Endothelial cell of umbilical vein (primary cell): ENCODE results near the gene NEK7. TPM values are rescaled to one million over a fixed set of nuclear protein-coding genes. Genes with fewer than 3 reads are reported as not detected.
"Not testable (repeated sequence)": the region's sequence is repeated elsewhere in the genome, so short reads cannot be mapped to it uniquely, and the experiment has no call there.

Source experiments
- BruUV-seq: library from RNA; stranded (reverse); fragments of 400-500 nt; replicated peaks from 2 replicates; lab custom pipeline; 2021; lab: Mats Ljungman, UMichigan
- CTCF ChIA-PET: fragments of 300-600, 350-600 bp; sonication (Branson Sonifier 250); formaldehyde crosslinking; loops from one replicate; lab custom pipeline; 2021; ENCODE audit warnings: antibody characterized with exemption, inconsistent platforms; lab: Charles Lee
- POLR2A ChIA-PET: fragments of 300-600, 350-600 bp; sonication (Branson Sonifier 250); formaldehyde crosslinking; loops from one replicate; lab custom pipeline; 2021; ENCODE audit warnings: antibody characterized with exemption, inconsistent platforms; lab: Charles Lee
- DNase-seq: peaks from one replicate; pipeline ENCODE4 v3.0.0-alpha.2; 2011; ENCODE audit warnings: low read depth, low spot score
- FAIRE-seq: peaks from 2 replicates; lab custom pipeline; 2011; peaks lifted over from hg19 to GRCh38; lab: Jason Lieb, UNC
- H2AFZ ChIP-seq: 2 replicates; pipeline ENCODE4 v1.6.0; 2012; ENCODE audit warnings: low read depth, low read length, control low read depth, inconsistent platforms
- H3K27ac ChIP-seq: 2 replicates; pipeline ENCODE4 v1.5.1; 2011; ENCODE audit warnings: low read depth, mild to moderate bottlenecking, control low read depth, low read length, moderate library complexity; ENCODE audit not compliant: insufficient read depth
- H3K27me3 ChIP-seq, 2 experiments: 2 replicates each; pipeline versions ENCODE4 v1.6.0 to v1.6.1; 2011; ENCODE audit warnings: low read length in 2 of 2, mixed read lengths in 1 of 2; ENCODE audit not compliant: control insufficient read depth in 2 of 2, insufficient read depth in 2 of 2
- H3K36me3 ChIP-seq, 2 experiments: 2 replicates in 1 of 2; 3 replicates in 1 of 2; pipeline ENCODE4 v1.5.1; 2011; ENCODE audit warnings: low read length in 2 of 2, mild to moderate bottlenecking in 1 of 2, moderate library complexity in 1 of 2; ENCODE audit not compliant: control insufficient read depth in 2 of 2, insufficient read depth in 2 of 2; ENCODE audit errors: extremely low read depth in 1 of 2
- H3K4me1 ChIP-seq: 3 replicates; pipeline ENCODE4 v1.5.1; 2011; ENCODE audit warnings: mild to moderate bottlenecking, low read length; ENCODE audit not compliant: control insufficient read depth, insufficient read depth; ENCODE audit errors: extremely low read depth
- H3K4me2 ChIP-seq: 2 replicates; pipeline ENCODE4 v1.6.1; 2011; ENCODE audit warnings: low read length, control low read depth, mixed read lengths; ENCODE audit not compliant: insufficient read depth
- H3K4me3 ChIP-seq, 3 experiments: fragments of 200-600 bp in 1 of 3; sonication (generic), shearing (Covaris generic) in 1 of 3; replicated peaks in 1 of 3; 2 replicates each; pipeline ENCODE4 v1.5.1; 2011 to 2016; ENCODE audit warnings: control low read depth in 3 of 3, low read length in 3 of 3, mild to moderate bottlenecking in 2 of 3, inconsistent platforms in 1 of 3, low read depth in 1 of 3, moderate library complexity in 1 of 3; ENCODE audit not compliant: insufficient read depth in 1 of 3
- H3K79me2 ChIP-seq: 2 replicates; pipeline ENCODE4 v1.6.0; 2012; ENCODE audit warnings: low read length, inconsistent platforms; ENCODE audit not compliant: control insufficient read depth, insufficient read depth
- H3K9ac ChIP-seq: replicated peaks from 2 replicates; pipeline ENCODE3; 2011; ENCODE audit warnings: low read length, control low read depth; ENCODE audit not compliant: insufficient read depth; ENCODE audit errors: extremely low read depth
- H3K9me1 ChIP-seq: replicated peaks from 3 replicates; pipeline ENCODE4 v1.6.0; 2011; ENCODE audit warnings: mild to moderate bottlenecking, low read length; ENCODE audit not compliant: control insufficient read depth, insufficient read depth; ENCODE audit errors: extremely low read depth
- H3K9me3 ChIP-seq: replicated peaks from 2 replicates; pipeline ENCODE4 v1.5.1; 2012; ENCODE audit warnings: low read length, inconsistent platforms; ENCODE audit not compliant: control insufficient read depth, insufficient read depth
- H4K20me1 ChIP-seq: replicated peaks from 2 replicates; pipeline ENCODE3; 2011; ENCODE audit warnings: mild to moderate bottlenecking, low read length; ENCODE audit not compliant: control insufficient read depth, insufficient read depth; ENCODE audit errors: extremely low read depth
- CTCF ChIP-seq, 2 donors: IDR thresholded peaks; 1 replicate in 1 of 2; 2 replicates in 1 of 2; pipeline ENCODE4 v1.5.1; 2011; ENCODE audit warnings: low read length in 2 of 2, mild to moderate bottlenecking in 2 of 2, moderate library complexity in 2 of 2, control low read depth in 1 of 2, inconsistent platforms in 1 of 2, low read depth in 1 of 2; ENCODE audit not compliant: insufficient read depth in 1 of 2; ENCODE audit errors: extremely low read depth in 1 of 2
- EZH2 ChIP-seq: IDR thresholded peaks from 2 replicates; pipeline ENCODE4 v1.6.1; 2012; ENCODE audit warnings: borderline replicate concordance, low read depth, mild to moderate bottlenecking, moderate library complexity, low read length, inconsistent platforms; ENCODE audit not compliant: severe bottlenecking
- FOS ChIP-seq: IDR thresholded peaks from 2 replicates; pipeline ENCODE4 v1.6.1; 2011; ENCODE audit warnings: mild to moderate bottlenecking, low read length, moderate library complexity, borderline replicate concordance; ENCODE audit not compliant: insufficient read depth
- GATA2 ChIP-seq: IDR thresholded peaks from 2 replicates; pipeline ENCODE4 v1.7.0; 2011; ENCODE audit warnings: low read depth, mild to moderate bottlenecking, moderate library complexity, mixed read lengths, low read length; ENCODE audit not compliant: insufficient read length, insufficient read depth
- JUN ChIP-seq: IDR thresholded peaks from 2 replicates; pipeline ENCODE4 v1.6.1; 2011; ENCODE audit warnings: borderline replicate concordance, low read depth; ENCODE audit not compliant: insufficient read length, insufficient read depth
- MAX ChIP-seq: IDR thresholded peaks from 2 replicates; pipeline ENCODE4 v1.6.1; 2011; ENCODE audit not compliant: insufficient read depth, insufficient read length
- MYC ChIP-seq: IDR thresholded peaks from one replicate; pipeline ENCODE4 v1.6.1; 2011; ENCODE audit warnings: mild to moderate bottlenecking, low read depth, low read length
- POLR2A ChIP-seq: IDR thresholded peaks from 2 replicates; pipeline ENCODE4 v1.6.1; 2012; ENCODE audit warnings: low read depth, mild to moderate bottlenecking, control low read depth, low read length
- POLR2AphosphoS5 ChIP-seq: IDR thresholded peaks from 2 replicates; pipeline ENCODE4 v1.6.1; 2012; ENCODE audit warnings: low read depth, mild to moderate bottlenecking, control low read depth, low read length, moderate library complexity; ENCODE audit not compliant: insufficient read depth
- dilution Hi-C: fragments of 300-500 bp; cut with MboI; formaldehyde crosslinking; loops from one replicate; pipeline ENCODE4 v1.15.0; 2019; ENCODE audit warnings: low sequenced_read_pairs; ENCODE audit not compliant: extremely low pct_ligation_motif_present
- intact Hi-C: fragments of 100-400 bp; cut with micrococcal nuclease; formaldehyde crosslinking; loops from one replicate; pipeline ENCODE4 v1.10.0; 2022
- polyA plus RNA-seq, 4 experiments: library from polyadenylated mRNA; depleted of rRNA in 3 of 4; stranded (reverse) in 3 of 4; unstranded in 1 of 4; fragments of >200 nt; gene quantifications; 2 replicates each; pipeline versions ENCODE4 v1.2.1 to v1.2.3, GENCODE V29; 2011 to 2012; ENCODE audit warnings: missing spikeins in 1 of 4
- total RNA-seq: library from RNA; stranded (reverse); gene quantifications from 2 replicates; pipeline ENCODE4 v1.2.3, GENCODE V29; 2021

NEK7 gene
- total and polyA plus RNA-seq, 2 donors (not counting 3 experiments of a cell fraction or from before 2014, with no cell fraction given) = 22.6 to 45.7 TPM

DNA sequence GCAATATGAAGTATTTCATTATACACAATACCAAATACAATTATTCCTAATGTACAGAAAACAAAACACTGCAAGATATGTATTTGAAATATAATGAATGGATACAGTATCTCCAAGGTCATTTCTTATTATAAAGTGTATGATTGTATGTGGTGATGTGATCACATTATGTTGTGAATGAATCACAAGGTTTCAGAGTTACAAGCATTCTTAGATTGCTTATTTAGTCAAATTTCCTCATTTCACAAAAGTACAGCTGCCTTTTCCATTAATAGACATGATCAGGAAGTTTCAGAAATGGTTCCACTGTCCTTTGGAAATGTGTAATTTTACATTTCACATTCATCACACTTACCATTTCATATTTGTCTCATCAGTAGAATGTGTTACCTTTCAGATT is 28.3 kb upstream of the NEK7 start:
- Histone ChIP-seq H3K9ac (no peak overlapping the region), H3K4me1 (peaks cover 18% of the 10 kb centered on the region), H3K4me2 (no peak overlapping the region), H3K4me3 (no peak overlapping the region), H4K20me1 (no peaks in the 10 kb centered on the region), H3K79me2 (no peaks in the 10 kb centered on the region), H3K36me3 (no peaks in the 10 kb centered on the region), H3K27me3 (no peaks in the 10 kb centered on the region), H3K9me3 (no peaks in the 10 kb centered on the region), H3K27ac (no peak overlapping the region), H3K9me1 (no peaks in the 10 kb centered on the region), H2AFZ (no peak overlapping the region)
- no peak for TF ChIP-seq FOS
- no peak for TF ChIP-seq MYC
- TF ChIP-seq POLR2A = no peak
- TF ChIP-seq POLR2AphosphoS5 = no peak
- TF ChIP-seq MAX = no peak
- no peak for TF ChIP-seq CTCF (IDR thresholded peaks at IDR 0.05; ENCODE audit: extremely low read depth in 1 of 2, insufficient read depth in 1 of 2, low read depth in 1 of 2, low read length in 2 of 2)
- TF ChIP-seq GATA2 = no peak
- TF ChIP-seq JUN = no peak
- no peak for TF ChIP-seq EZH2
- intact Hi-C loops (no loop called here), dilution Hi-C loops (no loop called here)
- BruUV-seq = no TSS peak
- ChIA-PET POLR2A (no interaction called here), CTCF (interaction anchor here (1.1 to 1.4 kb wide), 3 partner anchors 11 to 230 kb away, joined by 3 read pairs; no protein-coding TSS in a partner anchor)
- no peak for FAIRE-seq
- DNase-seq = no peak

DNA sequence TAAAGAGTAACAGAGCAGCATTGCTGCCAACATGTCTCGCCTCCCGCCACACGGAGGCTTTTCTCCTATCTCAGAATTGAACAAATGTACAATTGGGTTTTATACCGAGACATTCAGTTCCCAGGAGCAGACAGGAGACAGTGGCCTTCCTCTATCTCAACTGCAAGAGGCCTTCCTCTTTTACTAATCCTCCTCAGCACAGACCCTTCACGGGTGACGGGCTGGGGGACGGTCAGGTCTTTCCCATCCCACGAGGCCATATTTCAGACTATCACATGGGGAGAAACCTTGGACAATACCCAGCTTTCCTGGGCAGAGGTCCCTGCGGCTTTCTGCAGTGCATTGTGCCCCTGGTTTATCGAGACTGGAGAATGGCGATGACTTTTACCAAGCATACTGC is 26.7 kb upstream of the NEK7 start:
- not testable (repeated sequence) for H2AFZ ChIP-seq, FAIRE-seq
- CTCF ChIA-PET = interaction anchor here (1.4 kb wide), 1 partner anchor 26 kb away, joined by 6 read pairs; no protein-coding TSS in a partner anchor

More for the DNA sequence above, 26.7 kb upstream of the NEK7 start:
- H4K20me1 ChIP-seq, H3K36me3 ChIP-seq, H3K9ac ChIP-seq, H3K4me3 ChIP-seq, H3K27ac ChIP-seq, H3K27me3 ChIP-seq, H3K79me2 ChIP-seq, POLR2A ChIA-PET, dilution Hi-C loops, BruUV-seq, H3K9me1 ChIP-seq, H3K4me2 ChIP-seq, H3K9me3 ChIP-seq, intact Hi-C loops, DNase-seq: not testable (repeated sequence)
- peaks cover 13% of the 10 kb centered on the region for H3K4me1 ChIP-seq
